Liver (tissue), 9 donors: Measurements from ENCODE around the gene MYOD1. TPM values are rescaled to one million over a fixed set of nuclear protein-coding genes. Genes with fewer than 3 reads are reported as not detected.

Experiments
- DNase-seq: peaks from one replicate; pipeline ENCODE4 v3.0.0-alpha.2; 2017; ENCODE audit warnings: low spot score
- H3K27ac ChIP-seq, 2 donors: one replicate each; pipeline ENCODE4 v1.7.0; 2013; ENCODE audit warnings: inconsistent platforms in 2 of 2, low read length in 2 of 2, control low read depth in 1 of 2, low read depth in 1 of 2, mild to moderate bottlenecking in 1 of 2
- H3K27me3 ChIP-seq, 4 donors: one replicate each; pipeline versions ENCODE4 v1.6.1 to v1.7.0; 2013; ENCODE audit warnings: low read length in 3 of 4, inconsistent platforms in 1 of 4, mild to moderate bottlenecking in 1 of 4, moderate library complexity in 1 of 4; ENCODE audit not compliant: control insufficient read depth in 4 of 4, insufficient read depth in 4 of 4
- H3K36me3 ChIP-seq, 4 donors: one replicate each; pipeline versions ENCODE4 v1.6.1 to v1.7.0; 2013; ENCODE audit warnings: low read length in 3 of 4, mild to moderate bottlenecking in 3 of 4, low read depth in 1 of 4, moderate library complexity in 1 of 4; ENCODE audit not compliant: control insufficient read depth in 4 of 4, insufficient read depth in 3 of 4
- H3K4me1 ChIP-seq, 4 donors: one replicate each; pipeline versions ENCODE4 v1.6.1 to v1.7.0; 2013; ENCODE audit warnings: low read length in 3 of 4, mild to moderate bottlenecking in 3 of 4, moderate library complexity in 1 of 4; ENCODE audit not compliant: control insufficient read depth in 4 of 4, insufficient read depth in 4 of 4
- H3K4me3 ChIP-seq, 3 donors: one replicate each; pipeline versions ENCODE4 v1.6.1 to v1.7.0; 2013; ENCODE audit warnings: low read length in 3 of 3, control low read depth in 1 of 3, low read depth in 1 of 3, mild to moderate bottlenecking in 1 of 3
- H3K9ac ChIP-seq, 2 donors: one replicate each; pipeline ENCODE4 v1.7.0; 2013; ENCODE audit warnings: low read length in 2 of 2, mild to moderate bottlenecking in 2 of 2, moderate library complexity in 2 of 2, control low read depth in 1 of 2, low read depth in 1 of 2
- H3K9me3 ChIP-seq, 4 donors: one replicate each; pipeline versions ENCODE4 v1.6.1 to v1.7.0; 2013; ENCODE audit warnings: low read length in 3 of 4; ENCODE audit not compliant: control insufficient read depth in 4 of 4
- ATF3 ChIP-seq: IDR thresholded peaks from 2 replicates; pipeline ENCODE4 v1.6.1; 2016; ENCODE audit warnings: antibody characterized with exemption
- CTCF ChIP-seq: fragments of 150-350 bp; IDR thresholded peaks from 2 replicates; pipeline ENCODE4 v1.5.1; 2017; ENCODE audit warnings: improper control_type of control experiment, low read depth, low read length; ENCODE audit not compliant: missing input control
- FOXA2 ChIP-seq: IDR thresholded peaks from 2 replicates; pipeline ENCODE4 v1.6.1; 2016; ENCODE audit warnings: antibody characterized with exemption
- GABPA ChIP-seq, 2 donors: IDR thresholded peaks in 1 of 2; conservative IDR thresholded peaks in 1 of 2; 2 replicates each; pipeline ENCODE4 v1.6.1; 2016; ENCODE audit warnings: antibody characterized with exemption in 2 of 2, mild to moderate bottlenecking in 1 of 2, moderate library complexity in 1 of 2
- HNF4A ChIP-seq, 2 donors: conservative IDR thresholded peaks; 2 replicates each; pipeline ENCODE4 v1.6.1; 2016; ENCODE audit warnings: antibody characterized with exemption in 2 of 2, mild to moderate bottlenecking in 2 of 2
- JUND ChIP-seq, 2 donors: IDR thresholded peaks; 2 replicates each; pipeline ENCODE4 v1.6.1; 2016; ENCODE audit warnings: antibody characterized with exemption in 2 of 2
- RAD21 ChIP-seq, 2 donors: IDR thresholded peaks; 2 replicates each; pipeline ENCODE4 v1.6.1; 2016; ENCODE audit warnings: antibody characterized with exemption in 2 of 2, mild to moderate bottlenecking in 2 of 2
- RXRA ChIP-seq, 2 donors: IDR thresholded peaks; 2 replicates each; pipeline ENCODE4 v1.6.1; 2017 to 2018; ENCODE audit warnings: antibody characterized with exemption in 2 of 2, mild to moderate bottlenecking in 1 of 2
- SP1 ChIP-seq: IDR thresholded peaks from 2 replicates; pipeline ENCODE4 v1.6.1; 2018; ENCODE audit warnings: antibody characterized with exemption, mild to moderate bottlenecking
- WGBS: extraction: QIAGEN DNeasy Blood & Tissue Kit; methylation state at CpG from one replicate; pipeline ENCODE4 v1.1.7; 2013; 5-methylcytosine and 5-hydroxymethylcytosine counted together
- polyA plus RNA-seq, 2 donors: library from polyadenylated mRNA; stranded (reverse) in 1 of 2; unstranded in 1 of 2; fragments of 200-250 nt in 1 of 2; fragments of >200 nt in 1 of 2; fragmentation: Nextera tagmentation in 1 of 2; extraction: Ambion mirVana in 1 of 2; gene quantifications; one replicate each; pipeline versions ENCODE4 v1.2.1 to v1.2.3, GENCODE V29; 2013 to 2015
- total RNA-seq, 2 donors: library from RNA; depleted of rRNA; stranded (reverse); fragments of >200 nt; gene quantifications; one replicate each; pipeline ENCODE4 v1.2.3, GENCODE V29; 2014
- TF ChIP-seq, protein P1 (sequence below): IDR thresholded peaks from 2 replicates; pipeline ENCODE4 v1.6.1; 2016; ENCODE audit warnings: antibody characterized with exemption
- donor health status: healthy.
- donor health status: healthy.
- donor health status: healthy.
- donor health status: healthy.
- donor health status: healthy.

MYOD1 gene
- total and polyA plus RNA-seq, 4 donors, result not detected

GRCh38 chr11:17735818-17736578 is 16.6 kb downstream of the MYOD1 start:
- Histone ChIP-seq H3K4me3 (peak overlapping the region in 1 of 3 donors; percentile 41), H3K27me3 (peaks cover 0 to 7% (median 1%) of the 10 kb centered on the region in 4 donors), H3K4me1 (peaks cover 9 to 23% (median 15%) of the 10 kb centered on the region in 4 donors), H3K36me3 (no peaks in the 10 kb centered on the region), H3K27ac (no peak overlapping the region), H3K9me3 (no peaks in the 10 kb centered on the region), H3K9ac (no peak overlapping the region)
- WGBS, result 16% methylated on average over 102 of the region's 102 CpGs
- no peak for DNase-seq
- TF ChIP-seq RXRA (IDR thresholded peaks at IDR 0.05) (no peak), ATF3 (no peak), JUND (IDR thresholded peaks at IDR 0.05) (no peak)

- Histone ChIP-seq H3K4me1 (peaks cover 9 to 17% (median 11%) of the 10 kb centered on the region in 4 donors), H3K27me3 (peaks cover 0 to 7% (median 1%) of the 10 kb centered on the region in 4 donors), H3K9me3 (no peaks in the 10 kb centered on the region), H3K4me3 (no peak overlapping the region), H3K36me3 (no peaks in the 10 kb centered on the region), H3K9ac (no peak overlapping the region), H3K27ac (no peak overlapping the region)
- DNase-seq, result no peak
- TF ChIP-seq GABPA (IDR thresholded peaks at IDR 0.05 in 1 of 2, conservative IDR thresholded peaks at IDR 0.05 in 1 of 2) (no peak), CTCF (no peak), RAD21 (IDR thresholded peaks at IDR 0.05) (no peak), FOXA2 (no peak), ATF3 (no peak), HNF4A (conservative IDR thresholded peaks at IDR 0.05) (no peak), SP1 (no peak), JUND (IDR thresholded peaks at IDR 0.05) (no peak)
- TF ChIP-seq, protein P1, sequence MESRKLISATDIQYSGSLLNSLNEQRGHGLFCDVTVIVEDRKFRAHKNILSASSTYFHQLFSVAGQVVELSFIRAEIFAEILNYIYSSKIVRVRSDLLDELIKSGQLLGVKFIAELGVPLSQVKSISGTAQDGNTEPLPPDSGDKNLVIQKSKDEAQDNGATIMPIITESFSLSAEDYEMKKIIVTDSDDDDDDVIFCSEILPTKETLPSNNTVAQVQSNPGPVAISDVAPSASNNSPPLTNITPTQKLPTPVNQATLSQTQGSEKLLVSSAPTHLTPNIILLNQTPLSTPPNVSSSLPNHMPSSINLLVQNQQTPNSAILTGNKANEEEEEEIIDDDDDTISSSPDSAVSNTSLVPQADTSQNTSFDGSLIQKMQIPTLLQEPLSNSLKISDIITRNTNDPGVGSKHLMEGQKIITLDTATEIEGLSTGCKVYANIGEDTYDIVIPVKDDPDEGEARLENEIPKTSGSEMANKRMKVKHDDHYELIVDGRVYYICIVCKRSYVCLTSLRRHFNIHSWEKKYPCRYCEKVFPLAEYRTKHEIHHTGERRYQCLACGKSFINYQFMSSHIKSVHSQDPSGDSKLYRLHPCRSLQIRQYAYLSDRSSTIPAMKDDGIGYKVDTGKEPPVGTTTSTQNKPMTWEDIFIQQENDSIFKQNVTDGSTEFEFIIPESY, result no peak
- 37% methylated on average over 12 of the region's 12 CpGs for WGBS
Observed at GRCh38 chr11:17736579-17736893, 17.2 kb downstream of the MYOD1 start.
